ENCODE data around the gene APOB.

APOB gene

GRCh38 chr2:21017748-21018276, 26.1 kb downstream of the APOB start:
- DNase-seq, result no peak

GRCh38 chr2:21015281-21015645, 28.6 kb downstream of the APOB start:
- DNase-seq, result no peak

- no peak for DNase-seq
These were observed 29.3 kb downstream of the APOB start for GRCh38 chr2:21014364-21015280.

GRCh38 chr2:21013043-21013816, 30.6 kb downstream of the APOB start:
- DNase-seq, result no peak

- DNase-seq, result no peak
These were observed 31.3 kb downstream of the APOB start for GRCh38 chr2:21012557-21012937.

GRCh38 chr2:21011876-21012556, 31.9 kb downstream of the APOB start:
- no peak for DNase-seq

- DNase-seq, result no peak
These were observed 32.4 kb downstream of the APOB start for GRCh38 chr2:21011453-21011852.

GRCh38 chr2:21010813-21011439, 32.9 kb downstream of the APOB start:
- no peak for DNase-seq

GRCh38 chr2:21009662-21010225, 34.1 kb downstream of the APOB start:
- no peak for DNase-seq

- DNase-seq, result no peak
These were observed 34.8 kb downstream of the APOB start for GRCh38 chr2:21008790-21009661.

GRCh38 chr2:21008014-21008789, 35.7 kb downstream of the APOB start:
- no peak for DNase-seq

GRCh38 chr2:21007129-21008013, 36.5 kb downstream of the APOB start:
- DNase-seq, result no peak

GRCh38 chr2:21006423-21007128, 37.3 kb downstream of the APOB start:
- DNase-seq, result no peak

- DNase-seq, result no peak
These were observed 38.0 kb downstream of the APOB start for GRCh38 chr2:21005700-21006422.

- DNase-seq, result no peak
These were observed 38.7 kb downstream of the APOB start for GRCh38 chr2:21005111-21005699.

GRCh38 chr2:21004181-21004572, 39.7 kb downstream of the APOB start:
- DNase-seq, result no peak

- DNase-seq, result no peak
These were observed 40.2 kb downstream of the APOB start for GRCh38 chr2:21003572-21004180.

Data from NCI-H1694 (cell line).